Panc1 (cell line): ENCODE data around the gene GPC6.

Experiments used
- CTCF ChIP-seq: fragments of 450-650 bp; IDR thresholded peaks from 2 replicates; pipeline ENCODE4 v1.5.1; 2017; ENCODE audit warnings: mild to moderate bottlenecking
- POLR2AphosphoS5 ChIP-seq: IDR thresholded peaks from 2 replicates; pipeline ENCODE4 v1.6.1; 2012; ENCODE audit warnings: mild to moderate bottlenecking, low read depth, low read length, moderate library complexity
- REST ChIP-seq, 2 experiments: IDR thresholded peaks; 2 replicates each; pipeline ENCODE4 v1.6.1; 2011 to 2012; ENCODE audit warnings: low read depth in 2 of 2, control low read depth in 1 of 2, low read length in 1 of 2, mild to moderate bottlenecking in 1 of 2, moderate library complexity in 1 of 2; ENCODE audit not compliant: insufficient read depth in 1 of 2
- TCF7L2 ChIP-seq: IDR thresholded peaks from 2 replicates; pipeline ENCODE4 v1.6.1; 2011; ENCODE audit warnings: mild to moderate bottlenecking, low read depth, low read length, inconsistent platforms

- TF ChIP-seq CTCF (no peak), POLR2AphosphoS5 (no peak), REST (IDR thresholded peaks at IDR 0.05; ENCODE audit: insufficient read depth in 1 of 2, low read depth in 2 of 2, low read length in 1 of 2) (no peak), TCF7L2 (no peak)
Measured at GRCh38 chr13:93472296-93472695, 245.7 kb downstream of the GPC6 start.
